GM12892 (cell line): ENCODE measurements around the gene ERCC1.
"Not testable (repeated sequence)": the region's sequence is repeated elsewhere in the genome, so short reads cannot be mapped to it uniquely, and the experiment has no call there.

Source experiments
- DNase-seq: peaks from one replicate; pipeline ENCODE4 v3.0.0; 2011; ENCODE audit not compliant: insufficient read length
- FAIRE-seq: peaks from 2 replicates; lab custom pipeline; 2011; peaks lifted over from hg19 to GRCh38; lab: Jason Lieb, UNC
- POLR2A ChIP-seq: IDR thresholded peaks from 2 replicates; pipeline ENCODE4 v1.6.1; 2011; ENCODE audit warnings: low read depth, low read length, control low read depth
- POLR2AphosphoS5 ChIP-seq: IDR thresholded peaks from 2 replicates; pipeline ENCODE4 v1.6.1; 2011; ENCODE audit warnings: low read depth, low read length, control low read depth
- TAF1 ChIP-seq: IDR thresholded peaks from 2 replicates; pipeline ENCODE4 v1.6.1; 2011; ENCODE audit warnings: low read depth, mild to moderate bottlenecking, control low read depth, low read length, borderline replicate concordance

Gene ERCC1

DNA sequence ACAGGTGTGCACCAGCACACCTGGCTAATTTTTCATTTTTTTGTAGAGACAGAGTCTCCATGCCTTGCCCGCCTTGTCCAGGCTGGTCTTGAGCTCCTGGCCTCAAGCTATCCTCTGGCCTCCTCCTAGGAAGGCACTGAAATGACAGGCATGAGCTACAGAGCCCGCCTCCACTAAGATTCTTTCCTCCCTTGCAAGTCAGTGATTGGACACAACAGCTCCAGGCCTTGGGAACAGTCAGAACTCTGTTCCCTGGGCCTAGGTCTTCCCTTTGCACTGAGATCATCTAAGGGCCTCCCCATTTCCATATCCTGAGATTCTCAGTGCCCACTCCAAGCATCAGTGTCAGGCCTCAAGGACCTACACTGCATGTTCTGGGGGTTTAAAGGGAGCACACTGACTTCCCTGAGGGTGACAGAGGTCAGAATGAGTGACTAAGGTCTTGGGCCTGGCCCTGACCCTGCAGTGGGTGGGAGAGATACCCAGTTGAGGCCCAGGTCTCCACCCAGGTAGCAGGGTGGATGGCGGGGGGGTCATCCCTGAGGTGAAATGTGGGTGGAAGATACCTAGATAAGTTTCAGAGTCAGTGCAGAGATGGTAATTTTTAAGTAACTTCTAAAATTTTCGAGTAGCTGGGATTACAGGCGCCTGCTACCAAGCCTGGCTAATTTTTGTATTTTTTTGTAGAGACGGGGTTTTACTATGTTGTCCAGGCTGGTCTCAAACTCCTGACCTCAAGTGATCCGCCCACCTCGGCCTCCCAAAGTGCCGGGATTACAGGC is 17.3 kb upstream of the ERCC1 start:
- FAIRE-seq (no peak), DNase-seq (no peak)
- no peak for TF ChIP-seq POLR2AphosphoS5
- TF ChIP-seq POLR2A, result no peak
- no peak for TF ChIP-seq TAF1

DNA sequence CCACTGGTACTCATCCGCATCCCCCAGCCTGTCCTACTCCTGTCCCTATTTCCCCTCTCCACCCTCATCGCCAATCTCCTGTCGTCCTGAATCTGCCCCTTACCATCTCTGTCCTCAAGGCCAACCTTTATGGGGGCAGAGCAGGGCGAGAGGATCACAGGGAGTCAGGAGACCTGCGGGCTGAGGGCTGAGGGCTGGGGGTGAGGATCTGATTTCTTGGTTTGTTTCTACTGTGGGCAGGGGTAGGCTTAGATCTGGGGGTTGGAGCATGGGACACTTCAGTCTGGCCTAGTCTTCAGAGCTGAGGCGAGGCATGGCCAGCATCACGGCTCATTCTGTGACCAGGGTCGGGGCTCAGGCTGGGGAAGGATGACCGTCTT is 16.5 kb upstream of the ERCC1 start:
- TF ChIP-seq TAF1 (no peak), POLR2AphosphoS5 (no peak), POLR2A (no peak)
- FAIRE-seq (no peak), DNase-seq (no peak)

DNA sequence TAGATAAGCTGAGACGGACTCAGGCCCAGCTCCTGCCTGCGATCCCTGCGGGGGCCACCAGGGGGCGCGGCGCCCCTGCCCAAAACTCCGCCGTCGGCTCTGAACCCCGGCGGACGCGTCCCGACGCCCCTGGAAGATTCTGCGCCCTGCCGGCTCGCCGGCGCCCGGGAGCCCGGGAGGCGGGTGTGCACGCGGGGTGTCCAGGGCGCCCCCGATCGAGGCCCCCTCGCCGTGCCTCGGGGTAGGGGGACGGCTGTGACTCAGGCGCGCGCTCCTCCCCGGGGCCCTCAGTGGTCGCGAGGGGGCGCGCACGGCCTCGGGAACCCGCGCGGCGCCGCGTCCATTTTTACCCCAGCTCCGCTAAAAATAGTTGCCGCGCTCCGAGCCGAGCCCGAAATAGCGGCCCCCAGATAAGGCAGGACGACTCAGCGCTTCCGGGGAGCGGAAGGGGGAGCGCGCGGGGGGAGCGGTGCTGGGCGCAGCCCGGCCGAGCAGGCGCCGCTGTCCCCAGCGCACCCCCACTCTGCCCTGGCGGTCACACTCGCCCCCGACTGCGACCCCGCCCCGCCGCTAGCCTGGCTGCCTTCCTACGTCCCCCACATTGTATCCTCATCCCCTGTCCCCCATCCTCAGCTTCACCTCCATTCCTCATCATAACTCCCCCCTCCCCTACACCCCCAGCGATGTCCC is 16.0 kb upstream of the ERCC1 start:
- FAIRE-seq (peak; percentile 90), DNase-seq (peak; percentile 86)
- TF ChIP-seq POLR2A (no peak; the same call in 1 of the 2 replicates), POLR2AphosphoS5 (no peak), TAF1 (no peak)

DNA sequence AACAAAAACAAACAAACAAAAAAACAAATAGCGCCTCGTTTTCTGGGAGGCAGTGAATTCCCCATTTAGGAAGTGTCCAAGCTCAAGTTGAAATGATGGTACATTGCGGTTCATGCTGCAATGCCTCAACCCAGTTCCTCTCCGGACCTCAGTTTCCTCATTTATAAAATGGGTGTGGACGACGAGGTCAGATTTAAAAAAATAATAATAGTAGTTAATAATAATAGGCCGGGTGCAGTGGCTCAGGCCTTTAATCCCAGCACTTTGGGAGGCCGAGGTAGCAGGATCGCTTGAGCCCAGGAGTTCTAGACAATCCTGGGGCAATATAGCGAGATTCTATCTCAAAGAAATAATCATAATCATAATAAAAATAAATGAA is 15.5 kb upstream of the ERCC1 start:
- TF ChIP-seq POLR2A (no peak), POLR2AphosphoS5 (no peak), TAF1 (no peak)
- FAIRE-seq, result no peak
- DNase-seq, result no peak

DNA sequence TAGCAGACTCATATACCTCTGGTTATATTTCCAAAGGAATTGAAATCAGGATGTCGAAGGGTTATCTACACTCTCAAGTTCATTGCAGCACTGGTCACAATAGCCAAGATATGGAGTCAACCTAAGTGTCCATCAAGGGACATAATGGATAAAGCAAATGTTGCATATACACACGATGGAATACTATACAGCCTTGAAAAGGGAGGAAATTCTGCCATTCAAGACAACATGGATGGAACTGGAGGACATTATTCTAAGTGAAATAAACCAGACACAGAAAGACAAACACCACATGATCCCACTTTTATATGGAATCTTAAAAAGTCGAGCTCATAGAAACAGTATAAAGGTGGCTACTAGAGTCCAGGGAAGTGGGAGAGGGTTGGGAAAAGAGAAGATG is 13.6 kb upstream of the ERCC1 start:
- FAIRE-seq (no peak), DNase-seq (no peak)
- no peak for TF ChIP-seq POLR2AphosphoS5
- no peak for TF ChIP-seq POLR2A
- TF ChIP-seq TAF1, result no peak

DNA sequence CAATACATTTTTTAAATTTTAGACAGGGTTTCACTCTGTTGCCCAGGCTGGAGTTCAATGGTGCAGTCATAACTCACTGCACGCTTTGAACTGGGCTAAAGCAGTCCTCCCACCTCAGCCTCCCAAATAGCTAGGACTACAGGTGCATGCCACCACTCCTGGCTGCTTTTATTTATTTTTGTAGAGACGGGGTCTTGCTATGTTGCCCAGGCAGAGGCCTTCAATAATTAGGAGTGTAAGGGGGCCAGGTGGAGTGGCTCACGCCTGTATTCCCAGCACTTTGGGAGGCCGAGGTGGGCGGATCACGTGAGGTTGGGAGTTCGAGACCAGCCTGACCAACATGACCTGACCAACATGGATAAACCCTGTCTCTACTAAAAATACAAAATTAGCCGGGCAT is 8.8 kb upstream of the ERCC1 start:
- not testable (repeated sequence) for DNase-seq, FAIRE-seq

DNA sequence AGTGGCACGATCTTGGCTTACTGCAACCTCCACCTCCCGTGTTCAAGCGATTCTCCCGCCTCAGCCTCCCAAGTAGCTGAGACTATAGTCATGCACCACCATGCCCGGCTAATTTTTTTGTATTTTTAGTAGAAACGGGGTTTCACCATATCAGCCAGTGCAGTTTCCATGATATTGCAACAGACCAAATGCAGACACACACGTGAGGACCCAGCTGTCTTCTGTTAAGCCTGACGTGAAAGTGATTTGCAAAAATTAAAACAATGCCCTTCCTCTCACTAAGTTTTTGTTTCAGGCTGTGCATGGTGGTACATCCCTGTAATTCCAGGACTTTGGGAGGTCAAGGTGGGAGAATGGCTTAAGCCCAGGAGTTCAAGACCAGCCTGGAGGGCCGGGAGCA is 7.3 kb upstream of the ERCC1 start:
- not testable (repeated sequence) for DNase-seq
- peak; percentile 42 for FAIRE-seq

DNA sequence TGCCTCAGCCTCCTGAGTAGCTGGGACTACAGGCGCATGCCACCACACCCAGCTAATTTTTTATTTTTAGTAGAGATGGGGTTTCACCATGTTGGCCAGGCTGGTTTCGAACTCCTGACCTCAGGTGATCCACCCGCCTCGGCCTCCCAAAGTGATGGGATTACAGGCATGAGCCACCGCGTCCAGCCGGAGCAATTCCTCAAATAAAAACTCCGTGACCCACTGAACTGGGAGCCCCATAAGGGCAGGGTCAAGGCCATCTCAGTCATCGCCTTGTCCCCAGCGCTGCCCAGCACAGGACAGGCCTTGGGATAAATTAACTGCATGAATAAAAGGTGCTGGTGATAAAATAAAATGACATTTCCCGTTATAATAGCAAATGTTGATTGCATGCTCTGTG is 6.2 kb upstream of the ERCC1 start:
- not testable (repeated sequence) for DNase-seq, FAIRE-seq

DNA sequence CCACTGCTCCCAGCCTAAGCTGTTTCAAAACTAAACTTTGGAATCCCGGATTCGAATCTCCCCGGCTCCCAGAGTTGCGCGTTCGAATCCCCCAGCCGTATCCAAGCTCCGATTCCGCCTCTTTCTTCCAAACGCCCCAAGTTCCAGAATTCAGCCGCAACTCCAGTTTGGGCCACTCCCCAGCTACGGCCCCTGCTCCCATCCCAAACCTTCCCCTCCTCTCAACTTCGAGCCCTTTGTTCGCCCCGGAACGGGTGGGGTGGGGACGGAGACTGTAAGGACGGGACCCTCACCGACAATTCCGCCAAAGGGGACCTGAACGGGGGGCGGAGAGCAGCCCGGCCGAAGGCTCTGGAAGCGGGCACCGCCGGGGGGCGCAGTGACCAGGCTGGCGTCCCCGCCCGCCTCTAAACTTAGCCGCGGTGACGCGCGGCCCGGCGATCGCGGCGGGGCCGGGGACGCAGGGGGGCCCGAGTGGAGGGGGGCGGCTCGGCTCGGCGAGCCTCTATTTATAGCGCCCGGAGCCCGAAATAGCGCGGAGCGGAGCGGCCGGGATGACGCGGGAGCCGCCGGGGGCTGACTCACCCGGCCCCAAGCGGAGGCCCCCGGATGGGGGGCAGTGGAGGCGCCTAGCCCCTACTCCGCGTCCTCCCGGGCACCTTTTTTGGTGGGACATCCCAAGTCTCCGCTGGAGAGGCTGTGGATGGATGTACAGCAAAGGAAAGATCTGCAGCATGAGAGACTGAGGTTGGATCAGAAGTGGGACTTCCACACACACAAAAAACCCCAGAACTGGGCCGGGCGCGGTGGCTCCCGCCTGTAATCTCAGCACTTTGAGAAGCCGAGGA is 4.9 kb upstream of the ERCC1 start:
- DNase-seq (no peak), FAIRE-seq (peak; percentile 40)
- TF ChIP-seq POLR2AphosphoS5 (no peak), POLR2A (no peak), TAF1 (no peak)

DNA sequence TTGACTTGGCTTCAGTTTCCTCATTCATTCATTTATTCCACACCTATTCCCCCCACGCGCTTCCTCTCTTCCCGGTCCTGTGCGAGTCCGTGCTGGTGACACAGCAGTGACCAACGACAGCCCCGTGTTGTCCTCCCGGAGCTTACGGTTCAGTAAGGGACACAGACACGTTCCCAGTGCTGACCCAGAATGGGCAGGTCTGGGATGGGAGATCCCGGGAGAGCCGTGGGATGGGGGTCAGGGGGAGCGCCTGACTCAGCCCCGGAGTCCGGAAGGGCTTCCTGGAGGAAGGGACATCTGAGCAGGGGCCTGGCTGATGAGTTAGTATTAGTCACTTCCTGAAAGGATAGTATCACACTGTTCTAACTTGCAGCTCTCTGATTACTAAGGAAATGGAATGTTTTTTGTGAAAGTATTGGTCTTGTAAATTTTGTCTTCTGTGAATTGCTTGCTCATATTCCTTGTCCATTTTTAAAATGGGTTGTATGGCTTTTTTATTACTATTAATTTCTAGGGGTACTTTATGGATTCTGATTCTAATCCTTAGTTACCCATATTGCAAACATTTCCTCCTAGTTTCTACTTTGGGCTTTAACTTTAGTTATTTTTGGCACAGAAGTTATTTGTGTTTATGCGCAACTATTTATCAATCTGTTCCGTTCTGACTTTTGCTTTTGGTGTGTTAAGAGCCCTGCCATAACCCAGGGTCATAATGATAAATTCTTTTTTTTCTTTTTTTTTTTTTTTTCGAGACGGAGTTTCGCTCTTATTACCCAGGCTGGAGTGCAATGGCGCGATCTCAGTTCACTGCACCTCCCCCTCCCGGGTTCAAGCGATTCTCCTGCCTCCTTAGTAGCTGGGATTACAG is 708 bp upstream of the ERCC1 start:
- DNase-seq (no peak), FAIRE-seq (peak; percentile 66)
- no peak for TF ChIP-seq TAF1
- TF ChIP-seq POLR2AphosphoS5, result no peak
- no peak for TF ChIP-seq POLR2A

DNA sequence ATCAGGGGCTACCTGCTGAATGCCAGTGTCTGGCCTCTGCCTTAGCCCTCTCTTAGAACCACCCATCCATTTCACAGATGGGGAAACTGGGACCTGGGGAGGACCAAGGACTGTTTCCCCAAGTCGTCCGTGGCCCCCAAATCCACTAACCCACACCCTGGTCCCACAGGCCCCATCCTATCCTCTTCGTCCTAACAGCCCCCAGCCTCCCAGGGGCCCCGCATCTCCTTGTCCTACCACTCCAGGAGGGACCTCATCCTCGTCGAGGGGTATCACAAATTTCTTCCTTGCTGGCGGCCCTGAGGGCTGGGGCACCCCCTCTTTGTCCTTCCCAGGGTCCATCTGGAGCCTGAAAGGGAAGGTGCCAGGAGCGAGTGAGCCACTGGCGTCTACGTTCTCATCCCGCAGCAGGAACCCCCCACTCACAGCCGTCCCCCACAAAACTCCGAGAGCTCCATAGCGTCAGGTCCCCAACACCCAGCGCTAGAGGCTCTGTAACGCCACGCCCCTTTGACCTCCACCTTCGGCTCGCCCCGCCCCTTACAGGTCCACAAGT is 606 bp downstream of the ERCC1 start:
- no peak for DNase-seq
- no peak for TF ChIP-seq POLR2A
- TF ChIP-seq POLR2AphosphoS5, result no peak
- no peak for TF ChIP-seq TAF1
- no peak for FAIRE-seq
